T-helper 17 cell (primary cell): ENCODE data around the gene AKT3. TPM values are rescaled to one million over a fixed set of nuclear protein-coding genes. Genes with fewer than 3 reads are reported as not detected.

Experiments used
- ATAC-seq: fragments of 150-1000 bp; cut with Tn5 transposase; 2 replicates; pipeline ENCODE4 v1.10.0; 2021; ENCODE audit warnings: mild to moderate bottlenecking, moderate library complexity
- DNase-seq, 3 donors: peaks; one replicate each; pipeline versions ENCODE4 v3.0.0 to v3.0.0-alpha.2; 2020 to 2021
- H3K9me3 ChIP-seq: one replicate; pipeline ENCODE4 v1.7.0; 2013; ENCODE audit warnings: low read length, mild to moderate bottlenecking; ENCODE audit not compliant: control insufficient read depth, poor library complexity, severe bottlenecking
- H3K27ac Mint-ChIP-seq: one replicate; pipeline ENCODE4 v1.8.0; 2022; ENCODE audit warnings: mild to moderate bottlenecking, moderate library complexity, mixed read lengths
- H3K27me3 Mint-ChIP-seq: one replicate; pipeline ENCODE4 v1.8.0; 2022; ENCODE audit warnings: mixed read lengths
- H3K36me3 Mint-ChIP-seq: one replicate; pipeline ENCODE4 v1.8.0; 2022; ENCODE audit warnings: low read depth, mixed read lengths
- H3K4me1 Mint-ChIP-seq: one replicate; pipeline ENCODE4 v1.8.0; 2022; ENCODE audit warnings: mild to moderate bottlenecking, mixed read lengths
- H3K4me3 Mint-ChIP-seq: one replicate; pipeline ENCODE4 v1.8.0; 2022; ENCODE audit warnings: mild to moderate bottlenecking, moderate library complexity, mixed read lengths
- total RNA-seq, 4 donors: library from RNA in 2 of 4; stranded (reverse) in 2 of 4; gene quantifications; one replicate each; pipeline ENCODE4 v1.2.3 and lab custom pipeline; 2022 to 2026

Gene AKT3
- total RNA-seq, 2 donors from 2014 or later: 96.0 to 103 TPM

DNA sequence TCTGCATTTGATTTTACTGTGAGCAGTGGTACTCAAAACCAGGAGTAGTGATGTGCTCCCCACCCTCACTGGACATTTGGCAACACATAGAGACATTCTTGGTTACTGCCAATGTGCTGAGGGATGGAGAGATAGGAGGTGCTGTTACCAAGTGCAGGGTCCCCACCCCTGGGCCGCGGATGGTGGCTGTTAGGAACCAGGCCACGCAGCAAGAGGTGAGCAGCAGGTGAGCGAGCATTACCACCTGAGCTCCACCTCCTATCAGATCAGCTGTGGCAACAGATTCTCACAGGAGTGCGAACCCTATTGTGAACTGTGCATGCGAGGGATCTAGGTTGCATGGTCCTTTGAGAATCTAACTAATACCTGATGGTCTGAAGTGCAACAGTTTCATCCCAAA, 95.7 kb downstream of the AKT3 start:
- ATAC-seq: no peak
- no peaks in the 10 kb centered on the region for H3K9me3 ChIP-seq
- H3K27ac Mint-ChIP-seq: no peak overlapping the region
- H3K36me3 Mint-ChIP-seq: no peaks in the 10 kb centered on the region
- H3K4me3 Mint-ChIP-seq: no peak overlapping the region
- no peaks in the 10 kb centered on the region for H3K27me3 Mint-ChIP-seq
- no peak for DNase-seq
- peaks cover 38% of the 10 kb centered on the region for H3K4me1 Mint-ChIP-seq

DNA sequence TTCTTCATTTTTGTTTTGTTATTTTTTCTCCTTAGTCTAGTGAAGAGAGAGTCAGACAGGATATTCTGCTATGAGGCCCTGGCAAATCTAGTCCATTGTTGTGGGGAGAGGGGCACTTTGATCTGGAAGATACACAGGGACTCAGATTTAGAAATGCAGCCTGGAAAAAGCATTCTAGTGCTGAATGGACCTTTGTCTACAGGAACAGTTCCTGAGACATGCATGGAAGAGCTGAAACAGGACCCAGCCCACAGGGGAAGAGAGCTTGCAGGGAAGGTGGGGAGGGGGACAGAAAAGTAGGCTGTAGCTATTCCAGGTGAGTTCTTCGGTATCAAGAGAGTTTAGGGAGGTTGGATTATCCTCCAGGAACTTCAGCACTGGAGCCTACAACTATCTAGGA, 98.5 kb downstream of the AKT3 start:
- peak overlapping the region; percentile 93 for H3K27ac Mint-ChIP-seq
- H3K4me3 Mint-ChIP-seq: no peak overlapping the region
- H3K9me3 ChIP-seq: no peaks in the 10 kb centered on the region
- H3K4me1 Mint-ChIP-seq: peaks cover 42% of the 10 kb centered on the region
- DNase-seq: no peak
- H3K36me3 Mint-ChIP-seq: no peaks in the 10 kb centered on the region
- H3K27me3 Mint-ChIP-seq: no peaks in the 10 kb centered on the region
- no peak for ATAC-seq

DNA sequence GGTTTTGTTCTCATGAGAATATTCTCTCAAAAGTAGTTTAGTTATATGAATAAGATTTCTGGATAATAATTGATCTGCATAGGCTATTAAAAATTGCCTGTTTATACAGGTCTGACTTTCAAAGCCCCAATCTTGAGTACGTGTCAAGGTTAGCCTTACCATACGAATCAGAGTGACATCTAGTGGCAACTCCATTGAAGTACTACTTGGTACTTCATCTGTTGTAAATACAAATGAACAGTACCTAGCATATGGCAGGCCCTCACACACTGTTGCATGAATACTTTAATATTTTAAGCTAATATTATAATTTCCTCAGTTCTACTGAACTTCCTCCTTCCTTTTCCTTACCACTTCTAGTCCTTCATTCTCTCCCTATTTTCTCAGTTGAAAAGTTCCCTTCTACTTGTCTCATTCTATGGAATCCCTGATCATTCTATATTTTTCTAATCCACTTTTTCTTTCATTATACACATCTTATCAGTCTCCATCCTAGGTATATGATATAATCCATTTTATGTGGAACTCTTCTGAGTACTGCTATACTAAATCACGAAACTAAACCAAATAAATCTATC, 101.2 kb downstream of the AKT3 start:
- Mint-ChIP-seq H3K4me3 (no peak overlapping the region), H3K36me3 (no peaks in the 10 kb centered on the region), H3K27me3 (no peaks in the 10 kb centered on the region), H3K4me1 (peaks cover 38% of the 10 kb centered on the region), H3K27ac (peak overlapping the region; percentile 93)
- no peak for DNase-seq
- H3K9me3 ChIP-seq: no peaks in the 10 kb centered on the region
- ATAC-seq: peak; percentile 99

DNA sequence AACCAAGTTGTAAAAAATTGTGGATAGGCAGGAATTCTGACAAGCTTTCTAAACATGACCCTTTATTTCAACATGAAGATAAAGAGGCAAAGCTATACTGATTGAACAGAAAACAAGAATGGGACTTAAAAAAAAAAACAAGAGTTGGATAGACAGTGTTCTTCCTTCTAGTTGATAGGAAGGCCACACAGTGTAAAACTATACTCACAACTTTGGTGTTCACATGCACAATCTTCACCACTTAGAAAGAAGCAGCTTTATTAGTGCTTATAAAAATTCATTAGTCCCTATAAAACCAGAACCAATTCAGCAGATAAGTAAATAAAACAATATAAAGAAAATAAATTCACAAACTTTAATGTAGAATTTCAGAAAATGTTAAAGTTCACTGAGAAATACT, 101.8 kb downstream of the AKT3 start:
- no peaks in the 10 kb centered on the region for H3K9me3 ChIP-seq
- DNase-seq (no peak), ATAC-seq (no peak)
- H3K27ac Mint-ChIP-seq: no peak overlapping the region
- no peaks in the 10 kb centered on the region for H3K36me3 Mint-ChIP-seq
- H3K4me3 Mint-ChIP-seq: no peak overlapping the region
- no peaks in the 10 kb centered on the region for H3K27me3 Mint-ChIP-seq
- H3K4me1 Mint-ChIP-seq: peaks cover 32% of the 10 kb centered on the region

DNA sequence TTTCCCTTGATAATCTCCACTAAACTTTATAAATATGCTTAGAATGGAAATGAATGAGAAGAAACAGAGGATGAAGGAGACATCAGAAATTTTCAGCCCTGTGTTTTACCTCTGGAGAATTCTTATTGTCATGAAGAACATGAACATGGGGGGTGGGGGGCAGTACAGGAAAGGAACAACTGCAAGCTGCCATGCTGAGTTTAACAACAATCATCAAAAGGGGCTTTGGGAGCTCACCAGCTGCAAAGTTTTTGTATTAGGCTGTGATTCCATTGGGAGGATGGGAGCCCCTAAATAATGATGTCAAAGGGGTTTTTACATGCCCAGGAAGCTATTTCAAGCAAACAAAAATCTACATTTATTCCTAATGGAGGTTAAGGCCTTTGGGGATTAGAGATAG, 103.3 kb downstream of the AKT3 start:
- H3K27ac Mint-ChIP-seq: no peak overlapping the region
- H3K9me3 ChIP-seq: no peaks in the 10 kb centered on the region
- peaks cover 28% of the 10 kb centered on the region for H3K4me1 Mint-ChIP-seq
- DNase-seq (no peak), ATAC-seq (no peak)
- no peaks in the 10 kb centered on the region for H3K36me3 Mint-ChIP-seq
- no peak overlapping the region for H3K4me3 Mint-ChIP-seq
- H3K27me3 Mint-ChIP-seq: no peaks in the 10 kb centered on the region

DNA sequence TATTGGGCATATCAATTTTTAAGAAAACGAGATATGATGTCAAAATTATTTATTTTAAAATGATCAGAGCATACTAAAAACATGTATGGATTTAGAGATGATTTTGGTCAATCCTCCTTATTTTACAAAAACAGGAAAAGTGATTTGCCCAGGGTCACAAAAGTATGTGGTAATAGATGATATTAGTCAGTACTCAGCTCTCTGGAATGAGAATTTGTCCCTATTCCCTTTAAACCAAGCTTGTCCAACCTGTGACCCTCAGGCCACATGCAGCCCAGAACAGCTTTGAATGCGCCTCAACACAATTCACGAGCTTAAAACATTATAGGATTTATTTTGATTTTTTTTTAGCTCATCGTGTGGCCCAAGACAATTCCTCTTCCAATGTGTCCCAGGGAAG, 104.7 kb downstream of the AKT3 start:
- Mint-ChIP-seq H3K27ac (no peak overlapping the region), H3K4me3 (no peak overlapping the region), H3K27me3 (no peaks in the 10 kb centered on the region), H3K36me3 (no peaks in the 10 kb centered on the region), H3K4me1 (peaks cover 21% of the 10 kb centered on the region)
- H3K9me3 ChIP-seq: no peaks in the 10 kb centered on the region
- DNase-seq (no peak), ATAC-seq (no peak)

DNA sequence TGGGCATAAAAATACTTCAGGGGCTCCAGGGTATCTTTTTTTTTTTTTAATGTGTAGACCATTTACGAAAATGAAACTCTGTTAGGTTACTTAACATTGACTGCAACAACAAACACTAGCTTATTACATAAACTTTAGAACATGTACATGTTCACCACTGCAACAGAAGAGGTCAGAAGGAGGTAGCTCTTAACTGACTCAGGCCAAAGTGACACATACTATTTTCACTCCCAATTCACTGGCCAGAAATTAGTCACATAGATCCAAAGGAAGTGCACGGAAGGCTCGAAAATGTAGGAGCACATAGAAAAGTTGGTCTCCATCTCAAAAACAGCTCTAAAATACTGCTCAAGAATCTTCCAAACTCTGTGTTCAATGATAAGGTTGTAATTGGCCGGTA, 107.2 kb downstream of the AKT3 start:
- no peak for DNase-seq
- Mint-ChIP-seq H3K4me1 (peaks cover 18% of the 10 kb centered on the region), H3K27me3 (no peaks in the 10 kb centered on the region), H3K4me3 (no peak overlapping the region), H3K36me3 (no peaks in the 10 kb centered on the region), H3K27ac (no peak overlapping the region)
- no peak for ATAC-seq
- H3K9me3 ChIP-seq: no peaks in the 10 kb centered on the region

DNA sequence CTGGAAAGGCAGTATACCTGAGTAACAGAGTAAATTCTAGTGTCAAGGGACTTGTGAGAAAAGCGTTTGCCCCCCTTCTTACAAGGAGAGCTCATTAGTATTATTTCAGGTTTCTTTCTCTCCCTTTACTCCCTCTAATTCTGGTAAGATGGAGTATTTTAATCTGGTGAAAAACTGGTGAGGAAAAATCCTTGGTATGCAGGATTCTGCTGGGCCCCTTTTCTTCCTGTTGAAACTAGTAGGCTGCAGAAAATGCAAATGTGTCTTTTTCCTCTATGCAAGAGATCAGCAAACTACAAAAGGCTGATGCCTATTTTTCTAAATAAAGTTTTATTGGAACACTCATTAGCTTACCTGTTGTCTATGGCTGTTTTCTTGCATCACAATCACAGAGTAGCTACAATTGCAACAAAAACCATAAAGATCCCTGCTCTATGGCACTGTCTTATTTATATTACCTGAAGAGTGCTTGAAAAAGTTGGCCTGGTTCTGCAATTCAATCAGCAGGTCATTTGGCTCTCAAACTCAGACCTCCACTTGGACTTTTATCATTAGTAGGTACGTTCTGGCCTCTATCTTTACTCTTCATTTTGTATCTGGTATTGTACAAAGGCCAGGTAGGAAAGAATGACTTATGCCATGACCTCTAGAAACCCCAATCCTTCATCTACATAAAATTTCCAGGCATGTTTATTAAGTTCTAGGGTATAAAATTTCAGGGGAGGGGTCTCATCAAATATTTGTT, 109.6 kb downstream of the AKT3 start:
- DNase-seq (no peak), ATAC-seq (no peak)
- H3K9me3 ChIP-seq: no peaks in the 10 kb centered on the region
- H3K27ac Mint-ChIP-seq: no peak overlapping the region
- H3K4me1 Mint-ChIP-seq: peaks cover 25% of the 10 kb centered on the region
- no peak overlapping the region for H3K4me3 Mint-ChIP-seq
- H3K27me3 Mint-ChIP-seq: no peaks in the 10 kb centered on the region
- no peaks in the 10 kb centered on the region for H3K36me3 Mint-ChIP-seq

DNA sequence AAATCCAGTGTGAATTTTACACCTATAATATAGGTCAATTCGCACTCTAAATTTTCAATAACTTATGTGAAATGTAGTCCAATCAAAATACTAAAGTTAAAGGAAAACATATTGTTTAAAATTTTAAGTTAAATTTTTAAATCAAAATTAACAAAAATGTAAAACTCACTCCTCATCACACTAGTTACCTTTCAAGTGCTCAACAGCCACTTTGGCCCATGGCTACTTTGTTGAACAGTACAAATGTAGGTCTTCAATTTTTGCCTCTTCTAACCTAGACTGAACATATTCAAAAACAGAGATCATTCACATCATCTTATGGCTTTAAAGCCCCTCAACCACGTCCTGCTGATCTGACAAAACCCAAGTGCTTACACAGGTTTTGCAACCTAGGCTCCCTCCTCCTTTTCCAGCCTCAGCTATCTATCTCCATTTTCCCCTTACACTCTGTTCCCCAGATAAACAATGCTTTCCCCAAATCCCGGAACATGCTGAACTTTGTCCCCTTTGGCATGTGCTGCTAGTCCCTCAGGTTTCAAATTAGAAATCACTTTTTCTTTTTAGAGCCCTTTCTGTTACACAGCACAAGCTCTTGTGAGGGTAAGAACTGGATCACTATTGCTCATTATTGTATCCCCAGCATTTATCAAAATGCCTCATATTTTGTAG, 110.6 kb downstream of the AKT3 start:
- Mint-ChIP-seq H3K27ac (peak overlapping the region; percentile 12), H3K27me3 (no peaks in the 10 kb centered on the region), H3K36me3 (no peaks in the 10 kb centered on the region), H3K4me3 (no peak overlapping the region), H3K4me1 (peaks cover 25% of the 10 kb centered on the region)
- ATAC-seq (no peak), DNase-seq (no peak)
- H3K9me3 ChIP-seq: no peaks in the 10 kb centered on the region

DNA sequence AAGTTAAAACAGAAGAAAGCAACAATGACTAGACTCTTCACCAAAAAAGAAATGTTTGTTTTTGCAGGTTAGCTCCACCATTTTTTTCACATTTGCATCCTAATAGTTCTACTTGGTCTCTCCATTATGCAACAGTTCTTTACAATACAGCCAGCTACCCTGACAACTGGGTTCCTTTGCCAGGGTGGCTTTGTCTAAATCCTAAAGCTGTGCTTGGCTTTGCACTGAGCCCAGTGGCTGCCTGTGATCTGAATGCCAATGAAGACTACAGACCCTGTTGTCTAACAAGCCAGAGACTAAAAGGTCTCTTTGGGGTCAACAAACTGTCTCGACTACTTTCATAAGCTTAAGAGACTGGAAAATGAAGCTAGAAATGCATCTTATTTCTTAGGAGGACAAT, 112.0 kb downstream of the AKT3 start:
- no peaks in the 10 kb centered on the region for H3K9me3 ChIP-seq
- no peaks in the 10 kb centered on the region for H3K36me3 Mint-ChIP-seq

DNA sequence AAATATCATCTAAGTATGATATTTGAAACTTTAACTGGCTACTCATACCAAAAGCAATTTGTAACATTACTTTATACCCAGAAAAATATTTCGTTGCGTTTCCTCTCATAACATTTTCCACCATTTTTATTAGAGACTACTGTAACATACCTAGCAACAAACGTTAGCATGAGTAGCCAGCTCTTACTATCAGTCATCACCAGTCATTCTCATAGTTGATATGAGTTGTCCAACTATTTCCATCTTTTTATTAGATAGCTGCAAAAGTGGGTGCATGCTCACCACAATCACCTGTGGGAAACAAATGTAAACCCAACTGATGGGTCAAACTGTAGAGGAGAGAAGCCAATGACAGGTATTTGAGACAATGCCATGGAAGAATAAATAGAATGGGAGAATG, 114.6 kb downstream of the AKT3 start:
- ATAC-seq: no peak
- H3K4me3 Mint-ChIP-seq: no peak overlapping the region
- DNase-seq: no peak
- peaks cover 32% of the 10 kb centered on the region for H3K4me1 Mint-ChIP-seq
- H3K27me3 Mint-ChIP-seq: no peaks in the 10 kb centered on the region
- no peaks in the 10 kb centered on the region for H3K9me3 ChIP-seq
- H3K27ac Mint-ChIP-seq: no peak overlapping the region
- no peaks in the 10 kb centered on the region for H3K36me3 Mint-ChIP-seq

More for the DNA sequence above, 112.0 kb downstream of the AKT3 start:
- H3K27me3 Mint-ChIP-seq: no peaks in the 10 kb centered on the region
- no peak overlapping the region for H3K27ac Mint-ChIP-seq
- ATAC-seq (no peak), DNase-seq (no peak)
- peaks cover 25% of the 10 kb centered on the region for H3K4me1 Mint-ChIP-seq
- no peak overlapping the region for H3K4me3 Mint-ChIP-seq

DNA sequence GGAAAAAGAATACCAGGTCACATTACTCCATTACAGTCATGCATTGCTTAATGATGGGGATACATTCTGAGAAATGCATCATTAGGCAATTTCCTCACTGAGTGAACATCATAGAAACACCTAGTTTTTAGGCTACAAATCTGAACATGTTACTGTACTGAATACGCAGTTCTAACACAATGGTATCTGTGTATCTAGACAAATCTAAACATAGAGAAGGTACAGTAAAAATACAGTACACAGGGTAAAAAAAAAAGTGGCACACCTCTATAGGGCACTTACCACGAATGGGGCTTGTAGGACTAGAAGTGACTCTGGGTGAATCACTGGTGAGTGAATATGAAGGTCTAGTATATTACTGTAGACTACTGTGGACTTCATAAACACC, 115.7 kb downstream of the AKT3 start:
- DNase-seq (no peak), ATAC-seq (no peak)
- Mint-ChIP-seq H3K4me3 (no peak overlapping the region), H3K27me3 (no peaks in the 10 kb centered on the region), H3K36me3 (no peaks in the 10 kb centered on the region), H3K4me1 (peaks cover 26% of the 10 kb centered on the region), H3K27ac (no peak overlapping the region)
- H3K9me3 ChIP-seq: no peaks in the 10 kb centered on the region

DNA sequence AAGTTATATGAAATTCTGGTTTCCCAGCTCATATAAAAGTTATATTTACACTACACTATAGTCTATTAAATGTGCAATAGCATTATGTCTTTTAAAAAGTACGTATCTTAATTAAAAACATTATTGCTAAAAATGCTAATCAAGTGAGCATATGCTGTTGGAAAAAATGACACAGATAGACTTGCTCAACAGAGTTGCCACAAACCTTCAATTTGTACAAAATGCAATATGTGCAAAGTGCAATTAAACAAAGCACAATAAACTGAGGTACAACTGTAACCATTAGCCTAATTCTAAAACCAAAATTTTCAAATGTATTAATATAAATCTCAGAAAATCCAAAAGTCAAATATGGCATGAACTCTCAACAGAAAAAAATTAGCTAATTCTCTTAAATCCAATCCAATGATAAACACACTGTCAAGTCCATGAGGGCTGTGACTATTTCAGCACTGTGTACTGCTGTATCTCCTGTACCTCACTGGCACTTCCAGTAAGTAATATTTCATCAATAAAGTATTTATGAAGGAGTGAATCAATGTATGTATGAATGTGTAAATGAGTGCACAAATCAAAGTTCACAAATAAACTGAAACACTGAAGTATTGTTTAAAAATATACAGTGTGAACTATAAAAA, 116.3 kb downstream of the AKT3 start:
- no peak for ATAC-seq
- no peak for DNase-seq
- peaks cover 29% of the 10 kb centered on the region for H3K4me1 Mint-ChIP-seq
- no peak overlapping the region for H3K27ac Mint-ChIP-seq
- H3K4me3 Mint-ChIP-seq: no peak overlapping the region
- no peaks in the 10 kb centered on the region for H3K9me3 ChIP-seq
- no peaks in the 10 kb centered on the region for H3K27me3 Mint-ChIP-seq
- H3K36me3 Mint-ChIP-seq: no peaks in the 10 kb centered on the region
